GM18861 (cell line): ENCODE measurements around the gene GLIS1.
"Not testable (repeated sequence)": the region's sequence is repeated elsewhere in the genome, so short reads cannot be mapped to it uniquely, and the experiment has no call there.

ENCODE experiments used
- ATAC-seq: cut with Tn5 transposase; IDR thresholded peaks from one replicate; pipeline ENCODE4 v1.9.1; 2021; ENCODE audit not compliant: unreplicated experiment

Gene GLIS1

DNA sequence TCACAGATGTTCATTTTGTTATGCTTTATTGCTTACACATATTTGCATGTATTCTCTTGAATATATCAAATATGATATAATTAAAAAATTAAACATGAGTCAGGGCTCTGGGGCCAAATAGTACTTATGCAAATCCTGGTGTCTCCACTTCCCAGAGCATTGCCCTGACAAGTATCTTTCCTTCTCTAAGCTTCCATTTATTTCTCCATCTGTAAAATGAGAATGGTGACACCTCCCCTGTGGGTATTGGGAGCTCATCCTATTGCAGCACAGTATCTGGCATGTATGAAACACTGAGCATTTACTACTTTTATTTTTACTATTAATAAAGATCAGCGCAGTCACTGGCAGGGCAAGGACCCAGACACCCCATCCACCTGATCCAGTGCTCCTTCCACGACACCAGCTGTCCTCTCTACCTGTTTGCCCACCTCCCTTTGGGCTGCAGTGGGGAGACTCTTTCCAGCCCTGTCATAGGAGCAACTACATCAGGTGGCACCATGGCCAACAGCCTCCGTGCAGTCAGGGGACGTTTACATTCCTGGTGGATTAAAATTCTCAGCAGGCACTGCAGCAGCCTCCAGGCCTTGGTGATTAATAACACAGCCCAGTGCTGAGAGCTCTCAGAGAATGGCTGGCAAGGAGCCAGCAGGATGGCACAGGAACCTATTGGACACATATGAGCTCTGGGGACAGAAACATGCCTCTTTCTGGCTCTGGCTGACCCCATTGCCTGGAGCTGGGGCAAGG, 166.7 kb downstream of the GLIS1 start:
- no peak for ATAC-seq

DNA sequence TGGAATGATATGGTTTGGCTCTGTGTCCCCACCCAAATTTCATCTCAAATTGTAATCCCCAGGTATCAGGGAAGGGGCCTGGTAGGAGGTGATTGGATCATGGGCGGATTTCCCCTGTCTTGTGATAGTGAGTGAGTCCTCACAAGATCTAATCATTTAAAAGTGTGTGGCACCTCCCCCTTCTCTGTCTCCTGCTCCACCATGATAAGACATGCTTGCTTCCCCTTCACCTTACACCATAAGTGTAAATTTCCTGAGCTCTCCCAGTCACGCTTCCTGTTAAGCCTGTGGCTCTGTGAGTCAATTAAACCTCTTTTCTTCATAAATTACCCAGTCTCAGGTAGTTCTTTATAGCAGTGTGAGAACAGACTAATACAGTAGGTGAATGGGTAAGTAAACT, 170.4 kb downstream of the GLIS1 start:
- ATAC-seq = no peak

DNA sequence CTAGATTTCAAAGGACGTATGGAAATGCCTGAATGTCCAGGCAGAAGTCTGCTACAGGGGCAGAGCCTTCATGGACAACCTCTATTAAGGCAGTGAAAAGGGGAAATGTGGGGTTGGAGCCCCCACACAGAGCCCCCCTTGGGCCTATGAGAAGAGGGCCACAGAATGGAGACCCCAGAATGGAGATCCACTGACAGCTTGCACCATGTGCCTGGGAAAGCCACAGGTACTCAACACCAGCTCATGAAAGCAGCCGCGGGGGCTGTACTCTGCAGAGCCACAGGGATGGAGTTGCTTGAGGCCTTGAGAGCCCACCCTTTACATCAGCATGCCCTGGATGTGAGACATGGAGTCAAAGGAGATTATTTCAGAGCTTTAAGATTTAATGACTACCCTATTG, 171.1 kb downstream of the GLIS1 start:
- no peak for ATAC-seq

DNA sequence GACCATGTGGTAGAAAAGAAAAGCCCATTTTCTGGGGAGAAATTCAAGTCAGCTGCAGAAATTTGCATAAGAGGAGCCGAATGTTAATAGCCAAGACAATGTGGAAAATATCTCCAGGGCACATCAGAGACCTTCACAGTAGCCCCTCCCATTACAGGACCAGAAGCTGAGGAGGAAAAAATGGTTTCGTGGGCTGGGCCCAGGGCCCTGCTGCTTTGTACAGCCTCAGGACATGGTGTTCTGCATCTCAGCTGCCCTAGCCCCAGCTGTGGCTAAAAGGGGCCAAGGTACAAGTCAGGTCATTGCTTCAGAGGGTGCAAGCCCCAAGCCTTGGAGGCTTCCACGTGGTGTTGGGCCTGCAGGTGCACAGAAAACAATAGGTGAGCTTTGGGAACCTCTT, 171.5 kb downstream of the GLIS1 start:
- ATAC-seq = no peak

DNA sequence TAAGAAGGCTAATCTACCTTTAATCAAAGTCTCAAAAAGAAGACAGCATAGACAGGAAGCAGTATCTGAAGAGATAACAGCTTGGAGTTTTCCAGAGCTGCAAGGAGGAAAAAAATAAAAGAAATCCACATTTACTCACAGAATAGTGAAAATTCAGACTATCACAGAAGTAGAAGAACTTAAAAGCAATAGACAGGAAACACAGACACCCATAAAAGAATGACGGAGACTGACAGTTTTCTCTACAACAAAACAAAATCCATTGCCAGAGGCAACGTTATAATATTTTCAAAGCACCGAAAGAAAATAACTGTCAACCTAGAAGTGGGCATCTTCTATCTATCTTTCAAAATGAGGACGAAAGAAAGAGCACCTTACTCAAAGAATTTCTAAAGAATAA, 175.4 kb downstream of the GLIS1 start:
- ATAC-seq = no peak

DNA sequence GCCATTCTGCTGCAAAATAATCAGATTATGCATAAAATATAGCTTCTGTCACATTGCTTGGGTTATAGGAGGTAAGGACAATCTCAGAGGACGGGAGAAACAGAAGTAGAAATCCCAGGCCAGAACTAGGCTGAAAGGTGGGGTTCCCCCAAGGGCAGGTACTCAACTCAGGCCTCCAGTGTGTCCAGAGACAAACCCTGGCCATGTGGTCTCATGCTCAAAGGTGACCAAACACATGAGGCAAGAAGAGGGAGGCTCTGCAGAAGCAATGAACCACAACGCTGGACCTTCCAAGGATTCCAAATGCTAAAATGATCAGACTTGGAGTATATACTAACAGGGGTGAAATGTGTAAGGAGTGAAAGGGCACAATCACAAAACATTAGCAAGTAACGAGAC, 176.0 kb downstream of the GLIS1 start:
- no peak for ATAC-seq

DNA sequence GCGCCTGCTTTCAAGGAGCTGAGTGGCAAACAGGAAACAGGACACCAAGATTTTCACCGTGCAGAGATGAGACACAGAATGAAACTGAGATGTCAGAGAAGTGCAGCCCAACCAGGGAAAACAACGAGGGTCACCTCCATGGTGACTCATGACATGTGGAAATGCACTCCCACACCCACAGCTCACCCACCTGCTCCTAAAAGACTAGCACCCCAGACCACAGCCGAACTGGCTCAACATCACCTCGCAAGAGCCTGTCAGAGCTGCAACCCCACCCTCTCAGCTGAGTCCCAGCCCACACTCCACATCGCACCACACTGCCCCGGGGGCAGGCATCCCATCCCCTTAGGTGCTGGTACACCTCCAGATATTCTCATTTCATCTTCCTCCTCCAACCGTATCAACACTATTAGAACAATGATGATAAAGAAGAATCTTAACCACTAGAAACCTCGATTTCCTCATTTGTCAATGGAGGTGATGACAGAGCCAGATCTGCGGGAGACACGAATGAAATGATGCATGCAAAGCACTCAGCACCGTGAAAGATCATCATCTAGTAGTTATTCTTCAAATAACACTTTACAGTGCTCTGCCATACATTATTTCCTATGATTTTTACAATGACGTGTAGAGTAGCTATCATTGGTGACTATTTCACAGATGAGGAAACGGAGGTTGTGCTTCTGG, 176.5 kb downstream of the GLIS1 start:
- ATAC-seq = no peak

DNA sequence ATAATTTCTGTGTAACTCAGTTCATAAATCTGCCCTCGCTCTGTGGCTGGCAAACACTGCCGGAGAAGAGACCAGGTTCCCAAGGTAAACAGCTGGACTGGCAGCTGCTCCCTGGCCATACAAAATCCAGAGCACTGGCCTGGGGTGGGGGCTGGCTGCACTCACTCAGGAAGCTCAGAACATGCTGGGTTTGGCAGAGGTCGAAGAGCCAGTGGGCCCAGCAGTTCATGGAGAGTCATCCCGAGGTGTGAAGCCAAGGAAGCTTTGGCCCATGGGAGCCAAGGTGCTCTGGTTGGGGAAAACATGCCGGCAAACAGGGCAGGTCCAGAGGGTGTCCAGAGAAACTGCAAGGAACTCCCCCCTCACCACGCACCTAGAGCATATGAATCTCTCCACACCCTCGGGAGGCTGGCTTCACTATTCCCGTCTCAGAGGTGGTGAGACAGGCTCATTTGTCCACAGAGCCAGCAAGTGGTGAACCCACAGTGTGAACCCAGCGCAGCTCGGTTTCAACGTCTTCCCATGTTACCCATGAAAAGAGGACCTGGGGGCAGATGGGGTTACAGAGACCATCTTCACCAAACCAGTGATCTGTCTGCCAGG, 177.4 kb downstream of the GLIS1 start:
- ATAC-seq = no peak

DNA sequence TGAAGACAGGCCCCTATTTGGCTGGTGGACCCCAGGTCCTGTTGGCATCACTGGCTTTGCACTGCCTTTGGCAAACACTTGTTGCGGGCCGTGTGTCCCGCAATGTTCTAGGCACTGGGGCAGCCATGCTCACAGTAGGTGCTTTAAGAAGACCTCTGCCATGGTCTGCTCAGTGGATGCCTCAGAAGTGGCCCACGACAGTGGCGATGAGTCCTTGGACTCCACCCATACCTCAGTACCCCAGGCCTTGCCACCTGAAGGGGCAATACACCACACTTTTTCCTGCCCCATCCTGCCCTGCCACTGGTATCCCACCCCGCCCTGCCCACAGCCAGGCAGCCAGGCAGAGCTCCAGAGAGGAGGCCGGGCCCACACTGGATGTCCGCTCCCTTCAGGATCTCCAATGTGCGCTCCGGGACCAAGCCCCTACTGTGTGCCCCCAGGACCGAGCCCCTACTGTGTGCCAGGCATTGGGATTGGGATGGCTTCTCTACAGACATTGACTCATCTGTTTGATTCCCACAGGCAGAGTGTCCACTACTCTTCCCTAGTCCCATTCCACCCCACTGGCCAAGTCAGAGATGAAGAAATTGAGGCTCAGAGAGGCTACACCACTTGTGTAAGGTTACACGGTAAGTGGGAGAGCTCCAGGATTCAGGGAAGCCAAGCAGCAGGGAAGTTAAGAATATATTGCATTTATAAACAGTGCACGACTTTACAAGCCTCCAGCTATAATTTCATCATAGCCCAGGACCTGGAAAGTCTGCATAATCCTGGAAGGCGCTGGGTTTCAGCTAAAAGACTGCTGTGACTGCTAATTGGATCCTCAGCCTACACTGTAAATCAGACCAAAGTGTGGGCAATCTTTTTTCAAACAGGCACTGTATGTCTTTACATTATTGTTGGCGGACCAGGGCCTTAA, 178.1 kb downstream of the GLIS1 start:
- ATAC-seq = no peak

DNA sequence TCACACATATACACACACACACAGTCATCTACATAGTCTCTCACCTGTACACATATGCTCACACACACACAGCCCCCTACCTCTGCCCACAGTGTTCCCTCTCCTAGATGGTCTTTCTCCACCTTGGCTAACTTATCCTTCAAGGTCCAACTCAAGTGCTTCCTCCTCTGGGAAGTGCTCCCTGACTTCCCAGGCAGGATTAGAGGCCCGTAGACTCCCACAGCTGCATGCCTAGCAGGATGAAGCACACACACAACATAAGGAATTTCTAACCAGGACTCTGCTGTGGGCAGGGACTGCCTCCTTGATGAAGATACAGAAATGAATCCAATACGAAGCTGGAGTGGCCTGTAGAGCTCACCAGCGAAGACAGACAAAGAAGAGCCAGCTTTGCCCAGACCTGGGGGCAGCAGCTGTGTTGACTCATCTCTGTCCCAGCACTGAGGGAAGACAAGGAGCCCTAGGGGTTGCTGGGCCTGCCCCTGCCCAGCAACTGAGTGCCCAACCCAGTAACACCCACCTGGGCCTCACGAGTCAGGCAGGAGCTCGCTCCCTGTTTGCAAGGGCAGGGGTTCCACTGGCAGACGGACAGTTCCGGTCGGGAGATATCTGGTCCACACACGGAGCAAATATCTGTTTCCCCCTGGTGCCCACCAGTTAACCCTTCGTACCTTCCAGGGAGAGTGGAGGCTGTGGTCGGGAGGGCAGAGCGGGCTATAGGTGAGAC, 178.9 kb downstream of the GLIS1 start:
- no peak for ATAC-seq

DNA sequence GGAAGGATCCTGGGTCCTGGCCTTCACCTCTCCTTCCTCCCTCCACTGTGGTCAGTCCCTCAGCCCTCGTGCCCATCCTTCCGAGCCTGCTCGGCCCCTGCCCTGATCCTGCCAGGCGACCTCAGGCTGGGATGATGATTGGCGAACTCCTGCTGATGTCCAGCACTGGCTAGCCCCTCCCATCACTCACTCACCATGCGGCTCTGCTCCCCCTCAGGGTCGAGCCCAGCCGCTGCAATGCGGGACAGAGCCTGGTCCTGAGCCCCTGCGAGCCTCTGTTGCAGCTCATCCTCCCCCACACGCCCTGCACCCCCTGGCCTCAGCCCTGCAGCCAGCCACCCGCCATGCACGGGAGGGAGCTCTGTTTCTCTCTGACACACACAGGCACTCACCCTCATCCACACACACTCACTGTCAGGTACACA, 179.6 kb downstream of the GLIS1 start:
- no peak for ATAC-seq

DNA sequence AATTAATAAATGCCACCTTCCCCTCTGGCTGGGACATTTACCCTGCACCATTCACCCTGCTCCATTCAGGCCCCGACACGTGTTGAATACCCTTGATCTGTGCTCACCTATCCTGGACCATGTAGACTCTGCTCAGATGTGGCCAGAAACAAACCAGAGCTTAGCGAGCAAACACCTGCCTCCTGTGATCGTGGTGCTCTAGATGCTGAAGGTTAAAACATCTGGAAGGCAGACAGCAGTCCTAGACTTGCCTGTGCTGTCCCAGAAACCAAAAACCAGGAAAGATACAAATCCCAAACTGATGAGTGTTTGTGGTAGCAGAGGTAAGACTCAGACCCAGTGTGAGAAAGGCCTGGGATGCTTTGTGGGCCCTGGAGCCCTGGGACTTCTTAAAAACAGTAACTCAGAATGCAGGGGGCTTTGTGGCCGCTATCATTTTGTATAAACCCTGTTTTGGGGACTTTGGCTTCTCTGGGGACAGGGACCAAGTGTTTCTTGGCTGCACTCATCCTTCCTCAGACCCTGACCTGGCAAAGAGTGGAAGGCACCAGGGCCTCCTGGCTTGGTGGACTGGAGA, 180.1 kb downstream of the GLIS1 start:
- ATAC-seq = no peak

DNA sequence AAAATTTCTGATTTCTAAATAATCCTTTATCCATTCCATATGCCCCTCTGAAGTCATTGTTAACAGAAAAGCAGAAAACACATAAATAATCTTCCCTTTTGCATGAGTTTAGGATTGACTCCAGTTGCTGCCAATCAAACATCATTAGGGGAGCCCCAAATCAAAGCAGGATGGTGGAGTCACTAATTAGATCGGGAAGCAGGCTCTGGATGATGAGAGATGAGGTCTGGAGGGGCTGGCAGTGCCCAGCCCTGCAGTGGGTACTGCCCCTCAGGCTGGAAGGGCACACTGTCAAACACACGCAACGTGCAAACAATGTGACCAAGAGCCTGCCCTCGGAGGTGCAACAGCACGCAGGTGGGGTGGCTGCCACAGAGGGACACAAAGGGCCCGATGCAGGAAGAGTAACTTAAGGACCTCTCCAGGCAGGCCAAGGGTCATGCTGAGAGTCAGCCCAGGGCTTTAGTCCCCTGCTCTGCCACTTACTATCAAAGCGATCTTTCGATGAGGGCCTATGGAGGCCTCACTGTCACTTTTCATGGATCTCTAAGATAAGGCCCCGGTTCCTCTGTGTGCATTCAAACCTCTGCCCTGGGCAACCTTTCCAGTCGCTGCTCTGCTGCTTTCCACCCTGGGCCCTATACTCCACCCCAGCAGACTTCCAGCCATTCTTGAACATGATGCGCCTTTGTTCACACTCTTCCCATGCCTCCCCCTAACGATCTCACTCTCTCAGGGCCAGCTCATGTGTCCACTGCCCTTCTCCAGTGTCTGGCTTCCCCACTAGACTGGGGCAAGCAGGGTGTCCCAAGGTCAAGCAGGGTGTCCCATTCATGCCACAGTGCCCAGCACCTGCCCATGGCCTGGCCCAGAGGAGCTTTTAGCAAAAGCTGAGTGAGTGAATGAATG, 180.9 kb downstream of the GLIS1 start:
- ATAC-seq = no peak

DNA sequence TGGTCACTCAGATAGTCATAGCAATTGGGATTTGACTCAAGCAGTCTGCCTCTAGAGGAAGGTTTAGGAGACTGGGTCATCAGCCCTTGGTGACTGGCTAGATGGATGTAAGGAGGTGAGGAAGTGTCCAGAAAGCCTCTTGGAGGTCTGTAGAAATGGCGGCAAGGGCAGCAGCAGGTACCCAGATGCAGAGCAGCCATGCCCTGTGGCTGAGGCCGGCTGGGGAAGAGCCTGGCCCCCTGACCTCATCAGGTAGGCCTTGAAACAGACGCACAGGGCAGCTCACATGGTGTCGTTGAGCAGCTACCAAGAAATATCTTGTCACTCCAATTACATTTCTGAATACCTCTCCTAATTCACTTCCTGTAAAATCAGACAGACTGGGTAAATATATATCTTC, 181.6 kb downstream of the GLIS1 start:
- ATAC-seq = no peak

DNA sequence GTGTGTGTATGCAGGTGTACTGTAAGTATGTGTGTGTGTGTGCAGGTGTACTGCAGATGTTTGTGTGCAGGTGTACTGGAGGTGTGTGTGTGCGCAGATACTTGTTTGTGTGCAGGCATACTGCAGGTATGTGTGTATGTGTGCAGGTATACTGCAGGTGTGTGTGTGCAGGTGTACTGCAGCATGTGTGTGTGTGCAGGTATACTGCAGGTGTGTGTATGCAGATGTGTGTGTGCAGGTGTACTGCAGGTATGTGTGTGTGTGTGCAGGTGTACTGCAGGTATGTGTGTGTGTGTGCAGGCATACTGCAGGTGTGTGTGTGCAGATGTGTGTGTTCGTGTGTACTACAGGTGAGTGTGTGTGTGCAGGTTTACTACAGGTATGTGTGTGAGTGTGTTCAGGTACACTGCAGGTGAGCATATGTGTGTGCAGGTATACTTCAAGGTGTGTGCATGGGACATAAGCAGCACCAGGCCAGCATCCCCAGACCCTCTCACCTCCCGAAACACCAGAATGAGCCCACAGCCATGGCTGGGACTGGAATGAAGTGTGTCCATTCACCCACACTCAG, 182.2 kb downstream of the GLIS1 start:
- no peak for ATAC-seq

DNA sequence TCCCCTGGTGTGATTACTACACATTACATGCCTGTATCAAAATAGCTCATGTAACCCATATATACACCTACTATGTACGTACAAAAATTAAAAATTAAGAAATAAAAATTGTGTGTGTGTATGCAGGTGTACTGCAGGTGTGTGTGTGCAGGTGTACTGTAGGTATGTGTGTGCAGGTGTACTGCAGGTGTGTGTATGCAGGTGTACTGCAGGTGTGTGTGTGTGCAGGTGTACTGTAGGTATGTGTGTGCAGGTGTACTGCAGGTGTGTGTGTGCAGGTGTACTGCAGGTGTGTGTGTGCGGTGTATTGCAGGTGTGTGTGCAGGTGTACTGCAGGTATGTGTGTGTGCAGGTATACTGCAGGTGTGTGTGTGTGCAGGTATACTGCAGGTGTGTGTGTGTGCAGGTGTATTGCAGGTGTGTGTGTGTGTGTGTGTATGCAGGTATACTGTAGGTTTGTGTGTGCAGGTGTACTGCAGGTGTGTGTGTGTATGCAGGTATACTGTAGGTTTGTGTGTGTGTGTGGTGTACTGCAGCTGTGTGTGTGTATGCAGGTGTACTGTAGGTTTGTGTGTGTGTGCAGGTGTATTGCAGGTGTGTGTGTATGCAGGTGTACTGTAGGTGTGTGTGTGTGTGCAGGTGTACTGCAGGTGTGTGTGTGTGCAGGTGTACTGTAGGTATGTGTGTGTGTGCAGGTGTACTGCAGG, 183.2 kb downstream of the GLIS1 start:
- ATAC-seq = not testable (repeated sequence)

DNA sequence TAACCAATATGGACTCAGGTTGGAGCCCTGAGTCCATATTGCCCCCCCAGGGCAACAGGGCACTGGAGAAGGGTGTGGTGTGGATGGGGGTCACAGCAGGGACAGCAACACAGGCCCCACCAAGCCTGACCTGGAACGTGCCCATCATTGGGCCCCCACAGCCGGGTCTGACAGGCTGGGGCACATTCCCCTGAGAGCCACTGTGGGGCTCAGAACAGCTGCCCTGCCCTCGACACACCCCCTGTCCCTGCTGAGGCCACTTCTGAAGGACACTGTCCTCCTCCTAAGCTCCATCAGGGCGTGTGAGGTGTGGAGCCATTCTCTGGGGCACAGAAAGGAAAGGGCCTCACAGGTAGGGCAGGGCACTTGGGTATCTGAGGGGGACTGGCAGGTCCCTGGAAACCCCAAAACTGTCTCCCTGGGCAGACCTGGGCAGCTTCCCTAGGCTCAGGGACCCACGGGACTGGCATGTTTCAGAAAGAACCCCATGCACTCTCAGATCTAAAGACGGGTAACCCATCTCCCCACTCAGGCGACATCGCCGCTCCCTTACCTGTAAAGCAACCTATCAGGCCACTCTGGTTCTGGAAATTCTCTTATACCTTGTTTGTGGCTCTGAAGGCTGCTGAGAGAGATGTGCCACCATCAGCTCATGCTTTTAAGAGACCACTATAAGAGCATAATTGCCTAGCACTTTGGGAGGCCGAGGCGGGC, 184.2 kb downstream of the GLIS1 start:
- no peak for ATAC-seq
